Breast epithelium (tissue), 3 donors: Measurements from ENCODE around the gene SULT6B1.

Experiments
- CTCF ChIP-seq, 3 donors: fragments of 450-650 bp; IDR thresholded peaks; one replicate each; pipeline ENCODE4 v1.5.1; 2016 to 2017; ENCODE audit warnings: antibody characterized with exemption in 3 of 3, mild to moderate bottlenecking in 3 of 3, moderate library complexity in 3 of 3
- POLR2A ChIP-seq: fragments of 450-650 bp; IDR thresholded peaks from one replicate; pipeline ENCODE4 v1.6.1; 2016; ENCODE audit warnings: antibody characterized with exemption, mild to moderate bottlenecking, moderate library complexity
- POLR2AphosphoS5 ChIP-seq, 3 donors: sonication (generic); formaldehyde crosslinking; IDR thresholded peaks; one replicate each; pipeline ENCODE4 v1.6.1; 2017; ENCODE audit warnings: antibody characterized with exemption in 3 of 3

- no peak for TF ChIP-seq CTCF (IDR thresholded peaks at IDR 0.05)
- no peak for TF ChIP-seq POLR2A
- no peak for TF ChIP-seq POLR2AphosphoS5 (IDR thresholded peaks at IDR 0.05)
These were observed 12.7 kb upstream of the SULT6B1 start for GRCh38 chr2:37201208-37201607.
